ENCODE measurements around the gene ELOVL7. TPM values are rescaled to one million over a fixed set of nuclear protein-coding genes. Genes with fewer than 3 reads are reported as not detected.

Gene ELOVL7
- total RNA-seq, result 1 to 10 TPM in 2 of 3 donors, under 1 TPM in 1; 0.48 to 4.2 (median 2.6) TPM
- 21.5 TPM for total RNA-seq (2013)

- under 1% methylated on average over 87 of the region's 87 CpGs for WGBS (ENCODE audit: insufficient coverage)
- Histone ChIP-seq H3K27ac (ENCODE audit: low read length) (no peak within 1 kb of the TSS), H3K4me3 (ENCODE audit: low read length) (no peak within 1 kb of the TSS), H3K4me1 (ENCODE audit: control insufficient read depth, insufficient read depth, low read length) (peaks cover 6% of the 10 kb centered on the region), H3K36me3 (ENCODE audit: control insufficient read depth, insufficient read depth, low read length) (no peaks in the 10 kb centered on the region), H3K27me3 (ENCODE audit: control insufficient read depth, insufficient read depth, low read length) (peaks cover 9% of the 10 kb centered on the region), H3K9me3 (ENCODE audit: control insufficient read depth, insufficient read depth, low read length) (no peaks in the 10 kb centered on the region)
- Mint-ChIP-seq H3K27me3 (ENCODE audit: low read depth in 2 of 2) (peaks cover 34 to 51% of the 10 kb centered on the region in 2 donors), H3K36me3 (no peaks in the 10 kb centered on the region), H3K9me3 (no peaks in the 10 kb centered on the region), H3K27ac (no peak within 1 kb of the TSS), H3K4me1 (peaks cover 0 to 3% of the 10 kb centered on the region in 2 donors), H3K4me3 (peak within 1 kb of the TSS; percentile 64)
- peak; percentile 26 to 77 (median 65) for ATAC-seq
- intact Hi-C loops (cut with micrococcal nuclease), result no loop called here
- TF ChIP-seq CTCF (IDR thresholded peaks at IDR 0.05), result no peak
- no peak for DNase-seq
Measured at GRCh38 chr5:60843936-60844905, at the start of gene ELOVL7. Gene ELOVL7 (minus strand): TSS chr5:60844269. CDS start chr5:60787397, 56,872 bp downstream.

- no peaks in the 10 kb centered on the region for H3K4me1 ChIP-seq (ENCODE audit: control insufficient read depth, insufficient read depth, low read length)
- no peaks in the 10 kb centered on the region for H3K4me1 Mint-ChIP-seq
- H3K4me3 Mint-ChIP-seq, result no peak overlapping the region
- no peaks in the 10 kb centered on the region for H3K9me3 ChIP-seq (ENCODE audit: control insufficient read depth, insufficient read depth, low read length)
- H3K36me3 ChIP-seq (ENCODE audit: control insufficient read depth, insufficient read depth, low read length), result peaks cover 8% of the 10 kb centered on the region
- intact Hi-C loops (cut with micrococcal nuclease), result no loop called here
- no peak overlapping the region for H3K27ac Mint-ChIP-seq
- no peaks in the 10 kb centered on the region for H3K27me3 ChIP-seq (ENCODE audit: control insufficient read depth, insufficient read depth, low read length)
- H3K27ac ChIP-seq (ENCODE audit: low read length), result no peak overlapping the region
- no peaks in the 10 kb centered on the region for H3K9me3 Mint-ChIP-seq
- 98% methylated on average over 13 of the region's 13 CpGs for WGBS (ENCODE audit: insufficient coverage)
- no peak for TF ChIP-seq CTCF (IDR thresholded peaks at IDR 0.05)
- no peak overlapping the region for H3K4me3 ChIP-seq (ENCODE audit: low read length)
- no peaks in the 10 kb centered on the region for H3K27me3 Mint-ChIP-seq (ENCODE audit: low read depth in 2 of 2)
- no peak for ATAC-seq
- no peaks in the 10 kb centered on the region for H3K36me3 Mint-ChIP-seq
- no peak for DNase-seq
Measured at GRCh38 chr5:60893521-60893920, 49.5 kb upstream of the ELOVL7 start.

- H3K36me3 Mint-ChIP-seq, result no peaks in the 10 kb centered on the region
- DNase-seq (no peak), ATAC-seq (no peak)
- H3K27me3 Mint-ChIP-seq (ENCODE audit: low read depth in 2 of 2), result no peaks in the 10 kb centered on the region
- H3K4me1 Mint-ChIP-seq, result no peaks in the 10 kb centered on the region
- WGBS (ENCODE audit: insufficient coverage), result 100% methylated on average over 2 of the region's 2 CpGs
- no peak overlapping the region for H3K4me3 Mint-ChIP-seq
- no peaks in the 10 kb centered on the region for H3K4me1 ChIP-seq (ENCODE audit: control insufficient read depth, insufficient read depth, low read length)
- no peak overlapping the region for H3K4me3 ChIP-seq (ENCODE audit: low read length)
- H3K27me3 ChIP-seq (ENCODE audit: control insufficient read depth, insufficient read depth, low read length), result no peaks in the 10 kb centered on the region
- H3K9me3 Mint-ChIP-seq, result no peaks in the 10 kb centered on the region
- intact Hi-C loops (cut with micrococcal nuclease), result no loop called here
- H3K9me3 ChIP-seq (ENCODE audit: control insufficient read depth, insufficient read depth, low read length), result no peaks in the 10 kb centered on the region
- no peak overlapping the region for H3K27ac ChIP-seq (ENCODE audit: low read length)
- no peak overlapping the region for H3K27ac Mint-ChIP-seq
- H3K36me3 ChIP-seq (ENCODE audit: control insufficient read depth, insufficient read depth, low read length), result peaks cover 8% of the 10 kb centered on the region
- TF ChIP-seq CTCF (IDR thresholded peaks at IDR 0.05), result no peak
Measured at GRCh38 chr5:60891667-60892066, 47.6 kb upstream of the ELOVL7 start.

Measured in natural killer cell (primary cell).